CD8-positive, alpha-beta memory T cell (primary cell): ENCODE data around the gene LCA5. TPM values are rescaled to one million over a fixed set of nuclear protein-coding genes. Genes with fewer than 3 reads are reported as not detected.
A peak's percentile ranks its signal among the peaks of the same experiment; 100 is the strongest.
"Not testable (repeated sequence)": the region's sequence is repeated elsewhere in the genome, so short reads cannot be mapped to it uniquely, and the experiment has no call there.

Experiments used
- CTCF ChIA-PET: fragments of 350-600 bp; sonication (Branson Sonifier 250); formaldehyde crosslinking; loops from one replicate; lab custom pipeline; 2021; ENCODE audit warnings: antibody characterized with exemption; lab: Charles Lee
- POLR2A ChIA-PET: fragments of 350-600 bp; sonication (Branson Sonifier 250); formaldehyde crosslinking; loops from one replicate; lab custom pipeline; 2021; ENCODE audit warnings: antibody characterized with exemption; lab: Charles Lee
- DNase-seq, 5 donors: peaks; one replicate each; pipeline versions ENCODE4 v3.0.0 to v3.0.0-alpha.2; 2020 to 2022; ENCODE audit warnings: mixed read lengths in 1 of 5
- H3K27ac ChIP-seq: one replicate; pipeline ENCODE4 v1.7.0; 2013; ENCODE audit warnings: low read depth, mild to moderate bottlenecking, low read length, moderate library complexity
- H3K27me3 ChIP-seq: 2 replicates; pipeline ENCODE4 v1.7.0; 2013; ENCODE audit warnings: low read length, mild to moderate bottlenecking; ENCODE audit not compliant: insufficient read depth, poor library complexity, severe bottlenecking
- H3K36me3 ChIP-seq: 2 replicates; pipeline ENCODE4 v1.7.0; 2013; ENCODE audit warnings: mild to moderate bottlenecking, low read length, moderate library complexity; ENCODE audit not compliant: insufficient read depth
- H3K4me1 ChIP-seq: 2 replicates; pipeline ENCODE4 v1.7.0; 2013; ENCODE audit warnings: mild to moderate bottlenecking, low read length, moderate library complexity; ENCODE audit not compliant: insufficient read depth
- H3K4me3 ChIP-seq: 2 replicates; pipeline ENCODE4 v1.7.0; 2013; ENCODE audit warnings: mild to moderate bottlenecking, low read length
- H3K9me3 ChIP-seq: 2 replicates; pipeline ENCODE4 v1.7.0; 2013; ENCODE audit warnings: mild to moderate bottlenecking, low read length
- H3K27ac Mint-ChIP-seq, 8 donors: one replicate each; pipeline ENCODE4 v1.8.0; 2020 to 2021; ENCODE audit warnings: mixed read lengths in 8 of 8, mild to moderate bottlenecking in 6 of 8, inconsistent platforms in 3 of 8, moderate library complexity in 3 of 8
- H3K27me3 Mint-ChIP-seq, 2 donors: one replicate each; pipeline ENCODE4 v1.8.0; 2020 to 2021; ENCODE audit warnings: mixed read lengths in 2 of 2, mild to moderate bottlenecking in 1 of 2, moderate library complexity in 1 of 2
- H3K36me3 Mint-ChIP-seq, 3 donors: one replicate each; pipeline ENCODE4 v1.8.0; 2020 to 2021; ENCODE audit warnings: mixed read lengths in 3 of 3, inconsistent platforms in 1 of 3, mild to moderate bottlenecking in 1 of 3
- H3K4me1 Mint-ChIP-seq, 3 donors: one replicate each; pipeline ENCODE4 v1.8.0; 2020 to 2021; ENCODE audit warnings: mixed read lengths in 3 of 3, inconsistent platforms in 1 of 3, mild to moderate bottlenecking in 1 of 3
- H3K4me3 Mint-ChIP-seq, 7 donors: one replicate each; pipeline ENCODE4 v1.8.0; 2020 to 2021; ENCODE audit warnings: mixed read lengths in 7 of 7, mild to moderate bottlenecking in 6 of 7, moderate library complexity in 4 of 7, inconsistent platforms in 2 of 7
- H3K9me3 Mint-ChIP-seq, 5 donors: one replicate each; pipeline ENCODE4 v1.8.0; 2020 to 2022; ENCODE audit warnings: mixed read lengths in 5 of 5, mild to moderate bottlenecking in 3 of 5, moderate library complexity in 2 of 5, inconsistent platforms in 1 of 5
- polyA plus RNA-seq: library from polyadenylated mRNA; unstranded; fragments of 300-500 nt; fragmentation: Illumina TruSeq; gene quantifications from one replicate; pipeline ENCODE4 v1.2.3, GENCODE V29; 2021
- total RNA-seq, 2 experiments: library from RNA; stranded (reverse); gene quantifications; one replicate each; pipeline ENCODE4 v1.2.3, GENCODE V29; 2021

The LCA5 gene
- total RNA-seq: under 1 TPM; 0.16 to 0.22 TPM
- 0.12 TPM for polyA plus RNA-seq

DNA sequence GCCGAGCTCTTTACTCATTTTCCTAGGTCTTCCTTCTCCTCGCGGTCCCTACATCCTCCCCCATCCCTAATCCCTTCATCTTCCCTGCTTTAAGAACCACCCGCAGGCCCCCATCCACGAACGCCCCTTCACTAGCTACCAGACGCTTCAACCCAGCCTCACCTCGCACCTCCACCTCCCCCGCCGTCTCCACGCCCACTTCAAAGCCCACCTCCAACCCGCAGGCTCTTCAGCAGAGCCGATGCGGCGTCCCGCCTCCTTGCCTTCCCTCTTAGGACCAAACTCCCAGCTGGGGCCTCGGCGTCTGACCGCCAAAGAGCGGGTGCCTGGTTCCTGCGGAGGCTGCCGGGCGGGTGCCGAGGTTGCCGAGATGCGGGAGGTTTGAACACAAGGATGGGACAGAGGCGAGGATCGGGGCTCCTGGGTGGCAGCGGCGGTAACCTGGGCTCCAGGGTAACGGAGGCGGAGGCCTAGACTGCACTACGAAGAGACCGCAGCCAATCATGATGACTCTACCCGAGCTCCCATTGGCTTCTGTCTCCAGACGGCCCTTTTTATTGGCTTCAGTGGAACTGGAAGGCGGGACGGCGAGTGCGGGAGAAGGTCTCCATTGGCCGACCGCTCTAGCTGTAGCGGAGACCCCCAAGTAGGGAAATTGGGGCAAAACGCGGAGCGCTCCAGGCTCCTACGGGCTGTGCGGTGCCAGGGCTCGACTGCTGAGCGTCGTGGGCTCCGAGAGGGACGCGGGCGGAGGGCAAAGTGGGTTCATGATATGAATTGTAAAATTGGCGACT lies at the start of gene LCA5:
LCA5 (minus strand) TSS at position 477 of the 794 bp plus-strand sequence. CDS start 18,536 bp downstream, outside the sequence.
- CTCF ChIA-PET: no interaction called here
- no peak within 1 kb of the TSS for H3K4me3 Mint-ChIP-seq
- H3K36me3 Mint-ChIP-seq: no peaks in the 10 kb centered on the region
- H3K4me1 ChIP-seq: no peaks in the 10 kb centered on the region
- POLR2A ChIA-PET: no interaction called here
- DNase-seq: peak; percentile 46 to 90 (median 75)
- H3K9me3 Mint-ChIP-seq: peaks cover 0 to 2% (median 0%) of the 10 kb centered on the region in 5 donors
- H3K27me3 Mint-ChIP-seq: peaks cover 17 to 29% of the 10 kb centered on the region in 2 donors
- peak within 1 kb of the TSS; percentile 32 for H3K27ac ChIP-seq
- no peaks in the 10 kb centered on the region for H3K9me3 ChIP-seq
- H3K4me3 ChIP-seq: peak within 1 kb of the TSS; percentile 68
- no peak within 1 kb of the TSS for H3K27ac Mint-ChIP-seq
- H3K4me1 Mint-ChIP-seq: no peaks in the 10 kb centered on the region
- H3K27me3 ChIP-seq: no peaks in the 10 kb centered on the region
- H3K36me3 ChIP-seq: no peaks in the 10 kb centered on the region

DNA sequence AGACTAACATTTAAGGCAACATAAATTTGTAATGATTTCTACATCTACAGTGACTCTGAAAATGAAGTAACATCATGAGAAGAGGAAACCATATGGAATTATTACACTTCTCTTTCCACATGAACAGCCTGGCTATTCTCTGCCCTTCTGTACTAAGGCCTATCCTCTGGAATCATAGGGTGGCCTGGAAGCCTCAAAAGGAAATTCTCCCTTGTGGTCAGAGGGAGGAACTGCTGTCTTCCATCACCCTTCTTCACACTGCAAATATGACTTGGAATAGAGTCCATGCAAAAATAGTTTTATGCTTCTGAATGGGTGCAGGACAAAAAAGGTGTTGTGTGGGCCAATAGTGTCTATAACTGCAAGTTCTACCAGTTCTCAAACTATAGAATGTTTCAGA lies 49.3 kb upstream of the LCA5 start:
- ChIA-PET CTCF (no interaction called here), POLR2A (no interaction called here)
- no peaks in the 10 kb centered on the region for H3K36me3 Mint-ChIP-seq
- H3K36me3 ChIP-seq: no peaks in the 10 kb centered on the region
- DNase-seq: no peak
- no peak overlapping the region for H3K27ac ChIP-seq
- H3K27me3 Mint-ChIP-seq: peaks cover 3 to 4% of the 10 kb centered on the region in 2 donors
- H3K4me3 ChIP-seq: no peak overlapping the region
- H3K9me3 ChIP-seq: no peaks in the 10 kb centered on the region
- no peak overlapping the region for H3K4me3 Mint-ChIP-seq
- no peak overlapping the region for H3K27ac Mint-ChIP-seq
- H3K4me1 ChIP-seq: no peaks in the 10 kb centered on the region
- H3K27me3 ChIP-seq: no peaks in the 10 kb centered on the region
- no peaks in the 10 kb centered on the region for H3K4me1 Mint-ChIP-seq
- peaks cover 0 to 11% (median 5%) of the 10 kb centered on the region in 5 donors for H3K9me3 Mint-ChIP-seq

GRCh38 chr6:79584332-79584731 lies 47.1 kb upstream of the LCA5 start:
- H3K4me3 ChIP-seq: no peak overlapping the region
- peaks cover 5 to 19% (median 8%) of the 10 kb centered on the region in 5 donors for H3K9me3 Mint-ChIP-seq
- no peak overlapping the region for H3K4me3 Mint-ChIP-seq

GRCh38 chr6:79577926-79578325 lies 40.7 kb upstream of the LCA5 start:
- H3K36me3 ChIP-seq, DNase-seq, H3K36me3 Mint-ChIP-seq, H3K4me1 ChIP-seq, H3K4me1 Mint-ChIP-seq, POLR2A ChIA-PET, CTCF ChIA-PET, H3K4me3 ChIP-seq, H3K4me3 Mint-ChIP-seq, H3K27ac ChIP-seq, H3K27ac Mint-ChIP-seq, H3K27me3 Mint-ChIP-seq, H3K9me3 ChIP-seq, H3K27me3 ChIP-seq: not testable (repeated sequence)
- peaks cover 2 to 12% (median 5%) of the 10 kb centered on the region in 5 donors for H3K9me3 Mint-ChIP-seq

More at GRCh38 chr6:79584332-79584731, 47.1 kb upstream of the LCA5 start:
- Histone ChIP-seq H3K27me3 (no peaks in the 10 kb centered on the region), H3K4me1 (no peaks in the 10 kb centered on the region), H3K9me3 (no peaks in the 10 kb centered on the region), H3K36me3 (no peaks in the 10 kb centered on the region), H3K27ac (no peak overlapping the region)
- ChIA-PET POLR2A (no interaction called here), CTCF (no interaction called here)
- Mint-ChIP-seq H3K27ac (no peak overlapping the region), H3K36me3 (peaks cover 0 to 8% (median 0%) of the 10 kb centered on the region in 3 donors), H3K4me1 (no peaks in the 10 kb centered on the region), H3K27me3 (peaks cover 0 to 5% of the 10 kb centered on the region in 2 donors)
- DNase-seq: no peak

DNA sequence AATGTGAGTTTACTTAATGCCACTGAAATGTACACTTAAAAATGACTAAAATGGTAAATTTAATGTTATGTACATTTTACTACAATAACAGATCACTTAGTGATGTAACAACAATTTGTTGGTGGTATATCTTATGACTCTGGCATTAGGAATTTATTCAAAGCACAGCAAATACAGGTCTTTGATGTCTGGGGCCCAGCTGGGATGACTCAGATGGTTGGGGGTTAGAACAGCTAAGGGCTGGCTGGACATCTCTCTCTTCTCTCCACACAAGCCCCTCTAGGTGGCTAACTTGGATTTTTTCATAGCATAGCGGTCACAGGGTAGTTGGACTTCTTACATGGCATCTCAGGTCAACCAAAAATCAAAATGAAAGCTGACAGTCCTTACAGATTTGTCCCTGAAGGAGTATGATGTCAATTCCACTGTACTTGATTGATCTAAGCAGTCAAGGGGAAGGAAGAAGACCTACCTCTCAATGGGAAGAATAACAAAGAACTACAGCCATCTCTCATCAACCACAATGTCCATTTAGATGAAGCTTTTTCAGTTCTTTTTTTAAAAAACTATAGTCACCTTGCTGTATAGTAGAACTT lies 37.5 kb upstream of the LCA5 start:
- no peak overlapping the region for H3K4me3 Mint-ChIP-seq
- no peaks in the 10 kb centered on the region for H3K36me3 Mint-ChIP-seq
- Histone ChIP-seq H3K4me1 (no peaks in the 10 kb centered on the region), H3K27ac (no peak overlapping the region), H3K36me3 (no peaks in the 10 kb centered on the region), H3K27me3 (no peaks in the 10 kb centered on the region), H3K4me3 (no peak overlapping the region), H3K9me3 (no peaks in the 10 kb centered on the region)
- ChIA-PET CTCF (no interaction called here), POLR2A (no interaction called here)
- H3K4me1 Mint-ChIP-seq: peaks cover 0 to 3% (median 1%) of the 10 kb centered on the region in 3 donors
- H3K9me3 Mint-ChIP-seq: peaks cover 0 to 2% (median 0%) of the 10 kb centered on the region in 5 donors
- peaks cover 0 to 4% of the 10 kb centered on the region in 2 donors for H3K27me3 Mint-ChIP-seq
- H3K27ac Mint-ChIP-seq: no peak overlapping the region
- DNase-seq: no peak

- H3K4me3 ChIP-seq: no peak overlapping the region
- no peak overlapping the region for H3K4me3 Mint-ChIP-seq
- H3K27me3 Mint-ChIP-seq: peaks cover 0 to 4% of the 10 kb centered on the region in 2 donors
- H3K27ac Mint-ChIP-seq: no peak overlapping the region
- no peaks in the 10 kb centered on the region for H3K36me3 Mint-ChIP-seq
- no peaks in the 10 kb centered on the region for H3K9me3 Mint-ChIP-seq
- no peaks in the 10 kb centered on the region for H3K9me3 ChIP-seq
- no peaks in the 10 kb centered on the region for H3K4me1 ChIP-seq
- no peak for DNase-seq
- H3K36me3 ChIP-seq: no peaks in the 10 kb centered on the region
- no peak overlapping the region for H3K27ac ChIP-seq
- H3K27me3 ChIP-seq: no peaks in the 10 kb centered on the region
- ChIA-PET CTCF (no interaction called here), POLR2A (no interaction called here)
- peaks cover 0 to 3% (median 1%) of the 10 kb centered on the region in 3 donors for H3K4me1 Mint-ChIP-seq
Observed at GRCh38 chr6:79574174-79574573, 36.9 kb upstream of the LCA5 start.

DNA sequence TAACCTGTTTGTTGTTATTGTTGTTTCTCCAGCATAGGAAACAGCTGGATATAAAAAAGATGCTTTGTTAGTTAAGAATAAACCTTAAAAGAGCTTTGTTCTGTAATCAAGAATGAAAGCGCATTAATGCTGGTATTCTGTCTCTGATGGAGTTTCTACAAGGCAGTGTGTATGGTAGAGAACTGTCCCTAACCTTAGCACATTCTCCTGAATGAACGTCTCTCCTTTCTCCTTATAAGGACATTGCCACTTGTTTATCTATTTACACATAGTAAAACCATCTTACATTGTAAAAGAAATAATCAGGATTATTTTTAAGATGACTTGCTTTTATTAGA lies 33.8 kb upstream of the LCA5 start:
- H3K27ac Mint-ChIP-seq: no peak overlapping the region
- H3K9me3 Mint-ChIP-seq: no peaks in the 10 kb centered on the region
- H3K4me3 Mint-ChIP-seq: peak overlapping the region in 1 of 7 donors; percentile 29
- H3K9me3 ChIP-seq: no peaks in the 10 kb centered on the region
- no peak overlapping the region for H3K27ac ChIP-seq
- H3K27me3 Mint-ChIP-seq: no peaks in the 10 kb centered on the region
- no peaks in the 10 kb centered on the region for H3K4me1 ChIP-seq
- no peaks in the 10 kb centered on the region for H3K36me3 Mint-ChIP-seq
- ChIA-PET CTCF (no interaction called here), POLR2A (no interaction called here)
- no peak overlapping the region for H3K4me3 ChIP-seq
- H3K4me1 Mint-ChIP-seq: peaks cover 0 to 3% (median 1%) of the 10 kb centered on the region in 3 donors
- no peaks in the 10 kb centered on the region for H3K36me3 ChIP-seq
- no peaks in the 10 kb centered on the region for H3K27me3 ChIP-seq
- no peak for DNase-seq
